Hypothalamus (tissue), 51 donors: ENCODE measurements around the gene GPR108.
"Not testable (repeated sequence)": the region's sequence is repeated elsewhere in the genome, so short reads cannot be mapped to it uniquely, and the experiment has no call there.

Experiments used
- DNase-seq, 51 donors: peaks; one replicate each; lab custom pipeline; 2025; lab: John Stamatoyannopoulos, UW

Gene GPR108

DNA sequence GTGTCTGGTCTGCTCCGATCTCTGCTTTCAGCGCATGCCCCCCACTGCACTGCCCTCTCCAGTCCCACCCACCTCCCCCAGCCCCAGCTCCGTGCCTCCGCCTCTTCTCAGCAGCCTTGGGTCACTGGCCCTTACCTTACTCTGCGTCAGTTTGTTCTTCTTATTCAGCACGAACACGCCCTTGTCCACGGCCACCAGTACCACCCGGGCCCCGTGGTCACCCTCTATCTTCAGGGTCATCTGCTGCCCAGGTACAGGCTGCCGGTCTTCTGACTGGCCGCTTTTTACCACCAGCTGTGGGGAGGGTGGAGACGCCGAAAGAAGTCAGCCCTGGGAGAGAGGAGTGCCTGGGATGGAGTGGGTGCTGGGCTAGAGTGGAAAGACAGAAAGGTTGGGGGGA lies 27.8 kb downstream of the GPR108 start:
- DNase-seq: no peak

DNA sequence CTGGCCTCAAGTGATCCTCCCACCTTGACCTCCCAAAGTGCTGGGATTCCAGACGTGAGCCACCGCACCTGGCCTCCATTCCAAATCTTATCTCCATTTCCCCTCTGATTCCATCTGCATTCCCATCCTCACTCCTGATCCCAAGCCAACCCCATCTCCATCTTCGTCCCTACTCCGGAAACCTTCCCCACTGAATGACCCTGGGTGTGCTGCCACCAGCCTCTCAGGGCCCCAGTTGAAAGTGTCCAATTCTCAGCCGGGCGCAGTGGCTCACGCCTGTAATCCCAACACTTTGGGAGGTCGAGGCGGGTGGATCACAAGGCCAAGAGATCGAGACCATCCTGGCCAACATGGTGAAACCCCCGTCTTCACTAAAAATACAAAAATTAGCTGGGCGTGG lies 28.5 kb downstream of the GPR108 start:
- not testable (repeated sequence) for DNase-seq

DNA sequence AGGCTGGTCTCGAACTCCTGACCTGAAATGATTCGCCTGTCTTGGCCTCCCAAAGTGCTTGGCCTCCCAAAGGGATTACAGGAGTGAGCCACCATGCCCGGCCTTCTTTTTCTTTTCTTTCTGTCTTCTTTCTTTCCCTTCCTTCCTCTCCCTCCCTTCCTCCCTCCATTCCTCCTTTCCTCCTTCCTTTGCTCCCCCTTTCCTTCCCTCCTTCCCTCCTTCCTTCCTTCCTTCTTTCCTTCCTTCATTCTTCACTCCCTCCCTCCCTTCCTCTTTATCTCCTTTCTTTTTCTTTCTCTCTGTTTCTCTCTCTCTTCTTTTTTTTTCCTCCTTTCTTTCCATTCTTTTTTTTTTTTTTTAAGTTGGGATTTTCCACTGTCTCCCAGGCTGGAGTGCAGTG lies 29.0 kb downstream of the GPR108 start:
- no peak for DNase-seq

DNA sequence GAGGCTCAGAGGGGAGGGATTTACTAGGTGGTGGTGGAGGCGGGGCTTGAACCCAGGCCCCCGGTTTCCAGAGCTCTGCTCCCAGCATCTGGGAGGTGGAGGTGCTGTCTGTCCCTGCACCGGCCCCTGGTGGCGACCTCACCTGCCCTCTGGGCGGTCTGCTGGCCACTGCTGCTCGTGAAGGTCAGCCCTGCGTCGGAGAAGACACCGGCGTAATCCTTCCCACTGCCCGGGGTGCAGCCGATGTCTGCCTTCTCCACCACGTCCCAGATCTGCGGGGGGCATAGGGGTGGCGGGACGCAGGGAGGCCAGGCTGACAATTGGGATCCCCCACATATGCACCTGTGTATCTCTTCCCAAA lies 29.7 kb downstream of the GPR108 start:
- DNase-seq: no peak

DNA sequence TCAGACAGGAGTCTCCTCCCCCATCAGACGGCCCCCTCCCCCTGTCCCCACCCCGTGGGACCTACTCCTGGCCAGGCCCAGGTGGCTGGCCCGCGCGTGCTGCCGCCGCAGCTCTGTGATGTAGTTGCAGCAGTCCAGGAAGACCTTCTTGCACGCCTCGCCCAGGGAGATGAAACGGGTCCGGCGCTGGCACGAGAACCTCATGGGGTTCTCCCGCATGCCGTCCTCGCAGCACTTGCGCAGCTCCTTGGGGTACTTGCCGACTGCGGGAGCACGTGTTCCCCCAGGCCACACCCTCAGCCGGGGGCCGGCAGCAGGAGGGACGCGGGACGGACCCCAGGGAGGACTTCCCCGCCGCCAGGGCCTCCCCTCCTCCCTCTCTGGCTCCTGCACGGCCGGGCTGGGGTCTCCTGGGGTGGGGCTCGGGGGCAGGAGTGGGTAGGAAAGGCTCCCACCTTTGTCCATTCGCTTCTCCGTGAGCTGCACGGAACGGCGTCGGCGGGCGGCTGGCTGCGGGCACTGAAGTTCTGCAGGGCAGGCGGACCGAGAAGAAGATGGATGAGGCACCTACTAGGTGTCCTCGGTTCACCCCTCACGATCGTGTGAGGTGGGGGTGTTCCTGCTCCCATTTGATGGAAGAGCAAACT lies 30.2 kb downstream of the GPR108 start:
- DNase-seq: no peak

DNA sequence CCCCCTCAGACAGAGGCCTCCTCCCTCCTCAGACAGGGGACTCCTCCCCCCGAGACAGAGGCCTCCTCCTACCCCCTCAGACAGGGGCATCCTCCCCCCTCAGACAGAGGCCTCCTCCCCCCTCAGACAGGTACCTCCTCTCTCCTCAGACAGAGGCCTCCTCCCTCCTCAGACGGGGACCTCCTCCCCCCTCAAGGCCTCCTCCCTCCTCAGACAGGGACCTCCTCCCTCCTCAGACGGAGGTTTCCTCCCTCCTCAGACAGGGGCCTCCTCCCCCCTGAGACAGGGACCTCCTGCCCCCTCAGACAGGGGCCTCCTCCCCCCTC lies 30.8 kb downstream of the GPR108 start:
- no peak for DNase-seq

DNA sequence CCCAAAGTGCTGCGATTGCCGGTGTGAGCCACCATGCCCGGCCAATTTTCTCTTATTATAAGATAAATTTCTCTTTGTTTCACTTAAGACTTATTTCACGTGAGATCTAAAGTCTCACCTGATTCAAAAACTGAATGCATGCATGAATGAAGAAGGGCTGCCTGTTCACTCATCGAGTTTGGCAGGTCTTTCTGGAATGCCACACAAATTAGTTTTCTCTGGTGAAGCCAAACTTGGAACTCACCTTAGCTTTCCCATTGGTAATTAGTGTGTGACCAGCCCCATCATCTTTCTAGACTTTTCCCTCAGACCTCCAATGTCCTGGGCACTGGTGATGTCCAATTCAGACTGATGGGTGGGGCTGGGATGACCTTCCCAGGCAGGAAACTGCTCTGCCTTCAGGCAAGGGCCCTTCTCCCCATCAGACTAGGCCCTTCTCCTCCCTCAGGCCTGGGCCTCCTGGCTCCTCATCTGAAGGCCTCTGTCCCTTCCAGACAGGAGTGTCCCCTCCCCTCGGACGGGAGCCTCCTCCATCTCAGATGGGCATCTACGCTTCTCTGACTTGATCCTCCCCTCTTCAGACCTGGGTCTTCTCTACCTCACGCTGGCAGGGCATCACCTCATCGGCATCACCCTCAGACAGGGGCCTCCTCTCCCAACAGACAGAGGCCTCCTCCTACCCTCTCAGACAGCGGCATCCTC lies 31.3 kb downstream of the GPR108 start:
- DNase-seq: no peak

DNA sequence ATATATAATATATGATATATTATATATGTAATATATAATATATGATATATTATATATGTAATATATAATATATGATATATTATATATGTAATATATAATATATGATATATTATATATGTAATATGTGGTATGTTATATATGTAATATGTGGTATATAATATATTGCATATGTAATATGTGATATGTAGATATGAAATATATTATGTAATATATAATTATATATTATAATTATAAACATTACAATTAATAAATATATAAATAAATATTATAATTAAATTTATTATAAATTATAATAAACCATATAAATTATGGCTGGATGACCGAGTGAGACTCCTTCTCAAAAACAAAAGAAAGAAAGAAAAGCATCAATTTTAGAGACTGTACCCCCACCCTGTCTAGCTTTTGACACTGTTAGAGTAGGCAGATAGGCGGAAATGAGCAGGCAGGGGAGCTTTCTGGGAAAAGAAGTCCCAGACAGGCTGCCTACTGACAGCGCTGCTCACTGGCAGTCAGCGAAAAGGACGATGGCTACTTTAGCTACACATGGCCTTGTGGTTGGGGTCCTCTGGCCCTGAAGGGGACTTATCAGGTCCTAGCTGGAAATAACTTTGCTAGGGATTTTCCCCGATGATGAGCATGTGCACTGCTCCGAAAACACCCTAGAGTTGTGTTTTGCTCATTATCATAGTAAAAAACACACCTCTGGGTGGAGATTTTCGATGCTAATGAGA lies 36.6 kb downstream of the GPR108 start:
- DNase-seq: no peak

DNA sequence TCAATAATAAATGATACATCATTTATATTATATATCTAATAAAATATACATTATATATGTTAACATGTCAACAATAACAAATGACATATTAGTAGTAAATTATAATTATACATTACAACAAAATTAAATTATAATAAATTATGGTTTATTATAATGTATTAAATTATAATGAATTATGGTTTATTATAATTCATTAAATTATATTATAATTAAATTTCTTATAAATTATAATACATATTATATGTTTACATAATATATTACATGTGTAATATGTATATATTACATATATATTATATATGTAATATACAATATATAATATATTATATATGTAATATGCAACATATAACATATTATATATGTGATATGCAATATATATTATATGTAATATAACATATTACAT lies 37.4 kb downstream of the GPR108 start:
- no peak for DNase-seq

DNA sequence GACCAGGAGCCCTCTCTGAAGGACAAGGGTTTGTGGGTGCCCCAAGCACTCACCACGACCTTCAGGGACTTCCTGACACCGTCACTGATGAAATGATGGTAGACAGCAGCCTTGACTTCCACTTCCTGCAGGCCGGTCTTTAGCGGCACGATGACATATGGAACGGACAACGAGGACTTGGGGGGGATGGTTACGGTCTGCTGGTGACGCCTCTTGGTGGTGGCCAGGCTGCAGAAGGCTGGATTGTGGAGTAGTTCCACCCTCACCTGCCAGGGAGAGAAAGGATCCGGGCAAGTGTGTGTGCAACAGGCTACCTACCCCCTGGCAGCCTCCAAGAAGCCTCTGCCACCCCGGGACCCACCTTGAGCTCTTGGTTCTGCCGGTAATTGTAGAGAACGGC lies 40.1 kb downstream of the GPR108 start:
- no peak for DNase-seq

DNA sequence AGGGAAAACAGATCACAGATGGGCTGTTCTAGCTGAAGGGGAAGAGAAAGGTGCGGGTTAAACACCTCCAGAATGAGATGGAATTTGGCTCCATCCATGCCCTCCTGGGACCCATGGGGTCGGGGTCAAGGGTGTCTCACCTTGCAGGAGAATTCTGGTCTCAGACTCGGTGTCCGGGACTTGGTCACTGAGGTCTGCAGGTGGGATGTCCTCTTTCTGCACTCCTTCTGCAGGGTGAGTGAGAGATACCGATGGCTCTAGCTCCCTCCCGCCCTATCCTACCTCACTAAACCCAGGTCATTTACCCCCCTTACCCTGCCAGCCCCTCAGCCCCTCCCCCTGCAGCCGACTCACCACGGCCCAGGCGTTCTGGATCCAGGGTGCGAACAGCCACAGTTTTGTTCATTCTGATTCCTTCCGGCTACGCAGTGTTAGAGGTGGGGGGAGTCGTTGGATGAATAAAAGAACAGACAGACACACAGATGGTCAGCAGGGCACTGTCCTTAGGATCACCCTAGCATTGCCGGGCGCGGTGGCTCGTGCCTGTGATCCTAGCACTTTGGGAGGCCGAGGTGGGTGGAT lies 41.0 kb downstream of the GPR108 start:
- no peak for DNase-seq

DNA sequence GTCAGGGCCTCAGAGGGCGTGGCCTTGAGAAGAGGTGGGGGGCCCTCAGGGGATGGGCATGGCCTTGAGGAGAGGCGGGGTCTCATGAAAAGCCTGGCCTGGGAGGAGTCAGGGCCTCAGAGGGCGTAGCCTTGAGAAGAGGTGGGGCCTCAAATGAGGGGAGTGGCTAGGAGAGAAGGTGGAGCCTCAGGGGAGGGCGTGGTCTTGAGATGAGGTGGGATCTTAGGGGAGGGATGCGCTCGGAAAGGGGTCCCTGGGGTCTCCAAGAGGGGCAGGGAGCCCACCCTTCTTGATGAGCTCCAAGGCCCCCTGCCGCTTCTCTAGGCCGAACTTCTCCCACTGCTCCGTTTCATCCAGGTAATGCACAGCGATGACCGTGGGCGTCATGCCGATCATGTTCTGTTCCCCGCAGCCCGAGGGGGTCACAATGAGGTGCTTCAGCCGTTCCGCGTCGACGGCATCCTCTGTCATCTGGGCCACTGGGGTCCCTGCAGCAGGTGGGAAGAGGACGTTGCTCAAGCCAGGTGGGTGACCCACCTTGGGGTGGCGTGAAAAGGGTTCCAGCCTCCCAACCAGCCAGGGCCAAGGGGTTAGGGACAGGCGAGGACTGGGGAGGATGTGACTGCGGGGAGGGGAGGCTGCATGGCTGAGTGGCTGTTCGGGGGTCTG lies 43.1 kb downstream of the GPR108 start:
- DNase-seq: no peak

DNA sequence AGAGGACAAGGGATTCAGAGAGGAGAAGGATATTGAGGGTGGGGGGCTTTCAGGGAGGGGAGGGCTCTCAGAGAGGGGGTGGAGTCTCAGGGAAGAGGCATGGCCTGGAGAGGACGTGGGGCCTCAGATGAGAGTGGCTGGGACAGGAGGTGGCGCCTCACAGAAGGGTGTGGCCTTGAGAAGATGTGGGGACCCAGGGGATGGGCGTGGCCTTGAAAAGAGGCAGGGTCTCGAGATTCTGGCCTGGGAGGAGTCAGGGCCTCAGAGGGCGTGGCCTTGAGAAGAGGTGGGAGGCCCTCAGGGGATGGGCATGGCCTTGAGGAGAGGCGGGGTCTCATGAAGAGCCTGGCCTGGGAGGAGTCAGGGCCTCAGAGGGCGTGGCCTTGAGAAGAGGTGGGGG lies 43.7 kb downstream of the GPR108 start:
- no peak for DNase-seq

DNA sequence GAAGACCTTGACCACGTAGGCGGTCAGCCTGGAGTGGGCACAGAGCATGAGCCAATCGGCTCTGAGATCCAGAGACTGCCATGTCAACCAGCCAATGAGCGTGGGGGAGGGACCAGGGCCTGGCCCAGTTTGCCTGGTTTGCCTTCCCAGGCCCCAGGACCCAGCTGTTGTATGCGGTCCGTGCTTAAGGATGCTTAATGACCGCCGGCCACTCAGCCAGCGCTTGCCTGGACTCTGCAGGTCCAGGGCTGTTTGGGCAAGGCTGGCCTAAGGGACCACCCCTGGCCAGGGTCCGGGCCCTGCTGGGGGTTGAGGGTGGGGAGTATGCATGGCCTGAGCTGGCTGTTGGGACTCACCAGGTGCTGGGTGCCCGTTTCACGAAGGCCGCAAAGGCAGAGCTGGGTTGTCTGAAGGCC lies 44.3 kb downstream of the GPR108 start:
- DNase-seq: no peak

DNA sequence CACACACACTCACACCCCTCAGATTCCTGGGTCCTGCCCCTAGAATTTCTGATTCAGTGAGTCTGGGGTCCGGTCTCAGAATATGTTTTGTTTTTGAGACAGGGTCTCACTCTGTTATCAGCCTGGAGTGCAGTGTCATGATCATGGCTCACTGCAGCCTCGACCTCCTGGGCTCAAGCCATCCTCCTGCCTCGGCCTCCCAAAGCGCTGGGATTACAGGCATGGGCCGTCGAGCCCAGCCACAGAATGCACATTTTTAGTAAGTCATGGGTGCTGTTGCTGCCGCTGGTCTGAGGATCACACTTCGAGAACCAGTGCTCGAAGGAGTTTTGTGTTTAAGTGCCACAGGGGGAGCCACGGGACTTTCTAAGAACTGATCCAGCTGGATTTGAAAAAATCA lies 45.4 kb downstream of the GPR108 start:
- no peak for DNase-seq

DNA sequence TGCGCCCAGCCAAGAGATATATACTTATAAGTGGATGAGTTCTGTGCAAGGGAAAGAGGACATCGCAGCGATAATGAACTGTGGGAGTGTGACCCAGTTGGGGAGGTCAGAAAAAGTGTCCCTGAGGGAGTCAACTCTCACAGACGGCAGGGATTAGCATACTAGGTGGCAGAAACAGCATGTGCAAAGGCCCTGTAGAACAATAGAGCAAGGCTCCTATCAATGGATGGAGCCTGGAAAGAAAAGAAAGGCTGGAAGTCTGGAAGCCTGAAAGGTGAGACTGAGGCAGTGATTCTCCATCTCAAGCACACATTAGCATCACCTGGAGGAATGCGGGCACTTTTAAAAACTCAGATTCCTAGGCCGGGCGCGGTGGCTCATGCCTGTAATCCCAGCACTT lies 46.0 kb downstream of the GPR108 start:
- DNase-seq: no peak

DNA sequence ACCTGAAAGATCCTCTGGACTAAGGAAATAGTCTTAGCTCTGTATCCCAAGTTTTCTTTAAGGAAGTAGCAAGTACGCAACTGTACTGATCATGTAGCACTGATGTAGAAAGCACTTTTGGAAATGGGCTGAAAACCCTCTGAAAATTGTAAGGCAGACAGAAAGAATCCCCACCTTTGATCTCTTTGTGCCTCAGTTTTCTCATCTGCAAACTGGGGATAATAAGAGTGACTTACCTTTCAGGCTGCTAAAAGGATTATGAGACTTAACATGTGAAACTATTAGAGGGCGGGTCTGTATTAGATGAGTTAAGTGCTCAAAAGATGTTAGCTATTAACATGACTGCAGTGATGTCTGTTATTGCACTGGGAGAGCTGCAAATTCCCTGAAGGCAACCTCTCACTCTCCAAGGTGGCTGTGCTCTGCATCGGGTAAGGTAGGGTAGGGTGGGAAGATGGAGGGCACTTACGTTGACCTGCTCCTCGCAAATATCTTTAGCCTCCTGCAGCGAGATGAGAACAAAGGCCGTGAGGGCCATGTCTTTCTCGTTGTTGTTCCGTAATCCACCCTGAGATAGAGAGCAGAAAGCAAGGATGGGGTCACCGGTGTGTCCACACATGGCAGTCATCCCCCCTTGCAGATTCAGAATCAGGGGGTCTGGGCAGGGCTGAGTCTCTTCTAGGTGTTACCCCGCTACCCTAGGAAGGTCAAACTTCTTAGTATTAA lies 47.1 kb downstream of the GPR108 start:
- no peak for DNase-seq

DNA sequence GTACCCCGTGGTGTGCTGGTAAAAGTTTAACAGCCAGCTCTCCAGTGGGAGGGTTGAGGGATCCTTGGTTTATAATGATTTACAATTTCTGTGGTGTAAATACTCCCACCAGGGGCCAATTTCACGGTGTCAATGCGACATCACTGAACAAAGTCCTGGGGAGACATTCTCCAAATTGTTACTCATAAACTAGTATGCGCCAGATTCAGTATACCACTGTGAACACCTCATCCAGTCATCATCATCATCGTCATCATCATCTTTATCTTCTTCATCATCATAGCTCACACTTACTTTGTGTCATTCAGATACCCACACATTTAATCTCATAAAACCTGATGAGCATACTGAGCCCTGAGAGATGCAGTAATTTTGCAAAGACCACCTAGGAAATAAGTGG lies 50.3 kb downstream of the GPR108 start:
- no peak for DNase-seq

DNA sequence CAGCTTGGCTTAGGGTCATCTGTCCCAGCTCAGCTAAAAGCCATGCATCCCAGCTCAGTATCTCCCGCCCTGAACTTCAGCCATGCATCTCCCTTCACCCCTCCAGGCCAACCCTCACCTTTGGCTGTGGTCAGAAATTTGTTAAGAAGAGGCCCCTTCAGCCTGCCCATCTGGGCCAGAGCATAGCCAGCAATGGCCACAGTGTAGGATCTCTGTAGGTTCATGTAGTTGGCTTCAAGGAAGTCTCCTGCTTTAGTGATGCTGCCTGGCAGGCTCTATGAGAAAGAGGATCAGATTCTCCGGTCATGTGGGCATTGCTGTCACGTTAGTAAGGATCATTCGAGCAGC lies 50.8 kb downstream of the GPR108 start:
- DNase-seq: no peak

DNA sequence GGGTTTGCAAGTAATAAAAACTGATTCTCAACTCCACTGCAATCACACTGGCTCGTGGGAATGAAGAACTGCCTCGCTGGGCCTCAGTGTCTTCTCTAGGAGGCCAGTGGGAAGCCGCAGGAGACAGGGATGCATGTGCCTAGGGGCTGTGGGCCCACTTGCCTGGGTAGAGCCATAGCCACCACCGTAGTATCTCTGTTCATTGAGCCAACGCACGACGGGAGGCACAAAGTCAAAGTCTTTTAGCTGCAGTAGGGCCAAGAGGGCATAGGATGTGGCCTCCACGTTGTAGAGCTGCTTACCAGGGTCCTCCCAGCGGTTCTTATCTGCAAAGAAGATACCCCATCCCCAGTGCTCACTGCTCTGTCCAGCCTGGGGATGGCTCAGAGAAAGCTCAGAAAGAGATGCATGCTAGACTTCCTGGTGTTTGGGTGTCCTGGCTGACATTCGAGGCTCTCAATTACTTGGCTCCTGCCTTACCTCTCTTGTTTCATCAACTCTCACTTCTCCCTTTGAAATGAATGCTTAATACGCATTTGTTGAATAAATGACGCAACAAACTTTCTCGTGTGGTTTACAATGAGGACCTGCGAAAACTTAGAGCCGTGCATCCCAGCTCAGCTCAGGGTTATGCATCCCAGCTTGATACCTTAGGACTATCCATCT lies 51.3 kb downstream of the GPR108 start:
- no peak for DNase-seq
